OCI-LY1 (cell line): ENCODE results near the gene ANO8.

Experiments used
- EZH2 ChIP-seq: fragments of 200-600 bp; sonication (generic), shearing (Covaris generic); IDR thresholded peaks from 2 replicates; pipeline ENCODE4 v1.8.0; 2017; ENCODE audit warnings: borderline replicate concordance, mixed run types, mild to moderate bottlenecking, antibody characterized with exemption, low read length, moderate library complexity, mixed read lengths
- TF ChIP-seq, protein P1 (sequence below): fragments of 200-600 bp; sonication (generic), shearing (Covaris generic); IDR thresholded peaks from 2 replicates; pipeline ENCODE4 v1.5.1; 2017; ENCODE audit warnings: mild to moderate bottlenecking, antibody characterized with exemption, low read length, moderate library complexity, mixed read lengths

DNA sequence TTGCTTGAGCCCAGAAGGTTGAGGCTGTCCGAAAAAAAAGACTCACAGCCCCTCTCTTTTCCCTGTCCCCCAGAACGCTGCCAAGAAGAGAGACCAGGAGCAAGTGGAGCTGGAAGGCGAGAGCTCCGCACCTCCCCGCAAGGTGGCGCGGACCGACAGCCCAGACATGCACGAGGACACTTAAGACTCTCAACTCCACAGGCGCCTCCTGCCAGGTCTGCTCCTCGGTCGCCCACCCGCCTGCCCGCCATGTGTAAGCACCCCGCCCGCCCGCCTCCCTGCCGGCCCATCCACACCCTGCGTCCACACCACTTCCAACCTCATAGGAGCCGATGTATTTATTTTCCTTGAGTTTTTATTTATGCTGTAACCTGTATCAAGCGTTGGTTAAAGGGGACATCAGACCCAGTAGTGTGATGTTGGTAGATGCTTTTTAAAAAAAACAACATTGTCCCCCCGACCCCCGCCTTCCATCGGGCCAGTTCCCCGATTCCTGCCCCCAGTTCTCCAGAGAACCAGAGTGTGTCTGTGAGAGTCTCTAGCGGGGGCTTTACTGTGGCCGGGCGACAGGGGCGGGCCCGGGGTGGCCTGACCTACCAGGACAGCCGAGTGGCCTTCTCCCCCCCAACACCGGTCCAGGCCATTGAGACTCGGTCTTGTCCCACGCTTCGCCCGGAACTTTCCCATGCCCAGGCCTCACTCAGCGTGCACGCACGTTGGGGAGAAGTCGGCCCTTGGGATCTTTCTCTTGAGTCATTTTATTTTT is 15.0 kb downstream of the ANO8 start:
- TF ChIP-seq, protein P1, sequence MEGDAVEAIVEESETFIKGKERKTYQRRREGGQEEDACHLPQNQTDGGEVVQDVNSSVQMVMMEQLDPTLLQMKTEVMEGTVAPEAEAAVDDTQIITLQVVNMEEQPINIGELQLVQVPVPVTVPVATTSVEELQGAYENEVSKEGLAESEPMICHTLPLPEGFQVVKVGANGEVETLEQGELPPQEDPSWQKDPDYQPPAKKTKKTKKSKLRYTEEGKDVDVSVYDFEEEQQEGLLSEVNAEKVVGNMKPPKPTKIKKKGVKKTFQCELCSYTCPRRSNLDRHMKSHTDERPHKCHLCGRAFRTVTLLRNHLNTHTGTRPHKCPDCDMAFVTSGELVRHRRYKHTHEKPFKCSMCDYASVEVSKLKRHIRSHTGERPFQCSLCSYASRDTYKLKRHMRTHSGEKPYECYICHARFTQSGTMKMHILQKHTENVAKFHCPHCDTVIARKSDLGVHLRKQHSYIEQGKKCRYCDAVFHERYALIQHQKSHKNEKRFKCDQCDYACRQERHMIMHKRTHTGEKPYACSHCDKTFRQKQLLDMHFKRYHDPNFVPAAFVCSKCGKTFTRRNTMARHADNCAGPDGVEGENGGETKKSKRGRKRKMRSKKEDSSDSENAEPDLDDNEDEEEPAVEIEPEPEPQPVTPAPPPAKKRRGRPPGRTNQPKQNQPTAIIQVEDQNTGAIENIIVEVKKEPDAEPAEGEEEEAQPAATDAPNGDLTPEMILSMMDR, result no peak
- no peak for TF ChIP-seq EZH2
